WTC11 (cell line): ENCODE data around the gene MGARP. TPM values are rescaled to one million over a fixed set of nuclear protein-coding genes. Genes with fewer than 3 reads are reported as not detected.
"Not testable (repeated sequence)": the region's sequence is repeated elsewhere in the genome, so short reads cannot be mapped to it uniquely, and the experiment has no call there.

Experiments used
- ATAC-seq: fragments of 200-7000 bp; cut with Tn5 transposase; 2 replicates; pipeline ENCODE4 v1.10.0; 2021; ENCODE audit warnings: mild to moderate bottlenecking, moderate library complexity
- CTCF ChIA-PET: fragments of 300-600 bp; sonication (Branson Sonifier 250); formaldehyde crosslinking; loops from one replicate; lab custom pipeline; 2021; ENCODE audit warnings: antibody characterized with exemption; lab: Charles Lee
- POLR2A ChIA-PET: fragments of 350-600 bp; sonication (Branson Sonifier 250); formaldehyde crosslinking; loops from one replicate; lab custom pipeline; 2021; ENCODE audit warnings: antibody characterized with exemption; lab: Charles Lee
- DNase-seq: peaks from one replicate; pipeline ENCODE4 v3.0.0; 2021; ENCODE audit warnings: low spot score
- H3K27ac Mint-ChIP-seq: 2 replicates; pipeline ENCODE4 v1.8.0; 2021; ENCODE audit warnings: mixed read lengths
- H3K27me3 Mint-ChIP-seq: 2 replicates; pipeline ENCODE4 v1.8.0; 2021; ENCODE audit warnings: low read depth, mild to moderate bottlenecking, moderate library complexity, mixed read lengths
- H3K36me3 Mint-ChIP-seq: 2 replicates; pipeline ENCODE4 v1.8.0; 2021; ENCODE audit warnings: mixed read lengths
- H3K4me1 Mint-ChIP-seq: 2 replicates; pipeline ENCODE4 v1.8.0; 2022; ENCODE audit warnings: mixed read lengths
- H3K4me3 Mint-ChIP-seq: 2 replicates; pipeline ENCODE4 v1.8.0; 2021; ENCODE audit warnings: mild to moderate bottlenecking, moderate library complexity, mixed read lengths
- H3K9me3 Mint-ChIP-seq: 2 replicates; pipeline ENCODE4 v1.8.0; 2021; ENCODE audit warnings: mixed read lengths
- ARID4B ChIP-seq: sonication (generic); formaldehyde crosslinking; IDR thresholded peaks from 2 replicates; pipeline ENCODE4 v1.8.0; 2023; ENCODE audit warnings: missing genetic modification reagents, mild to moderate bottlenecking, borderline replicate concordance
- E2F5 ChIP-seq: sonication (generic); formaldehyde crosslinking; IDR thresholded peaks from 2 replicates; pipeline ENCODE4 v1.8.1; 2022; ENCODE audit warnings: mild to moderate bottlenecking, moderate library complexity, missing genetic modification reagents
- EMX1 ChIP-seq: fragments of 250-450 bp; sonication (Bioruptor Pico); IDR thresholded peaks from 2 replicates; pipeline ENCODE4 v1.8.0; 2021; ENCODE audit warnings: mild to moderate bottlenecking
- ERG ChIP-seq: fragments of 250-450 bp; sonication (Bioruptor Pico); IDR thresholded peaks from 2 replicates; pipeline ENCODE4 v1.8.0; 2021; ENCODE audit warnings: mild to moderate bottlenecking
- ESRRA ChIP-seq: sonication (generic); formaldehyde crosslinking; IDR thresholded peaks from 2 replicates; pipeline ENCODE4 v1.8.1; 2022; ENCODE audit warnings: mild to moderate bottlenecking, missing genetic modification reagents, borderline replicate concordance
- HMGA2 ChIP-seq: fragments of 250-450 bp; sonication (Bioruptor Pico); IDR thresholded peaks from 2 replicates; pipeline ENCODE4 v1.4.0; 2021; ENCODE audit warnings: mild to moderate bottlenecking, moderate library complexity
- HMGXB4 ChIP-seq: sonication (generic); formaldehyde crosslinking; IDR thresholded peaks from 2 replicates; pipeline ENCODE4 v1.8.1; 2023; ENCODE audit warnings: mild to moderate bottlenecking, moderate library complexity, missing genetic modification reagents
- NR2C2 ChIP-seq: sonication (generic); formaldehyde crosslinking; IDR thresholded peaks from 2 replicates; pipeline ENCODE4 v1.8.0; 2022; ENCODE audit warnings: mild to moderate bottlenecking, missing genetic modification reagents
- STAT6 ChIP-seq: sonication (generic); formaldehyde crosslinking; conservative IDR thresholded peaks from 2 replicates; pipeline ENCODE4 v1.8.1; 2023; ENCODE audit warnings: mild to moderate bottlenecking, low read depth, missing genetic modification reagents, moderate library complexity
- ZNF121 ChIP-seq: sonication (generic); formaldehyde crosslinking; IDR thresholded peaks from 2 replicates; pipeline ENCODE4 v1.8.0; 2023; ENCODE audit warnings: missing genetic modification reagents
- ZNF281 ChIP-seq: sonication (generic); formaldehyde crosslinking; IDR thresholded peaks from 2 replicates; pipeline ENCODE4 v1.8.0; 2023; ENCODE audit warnings: mild to moderate bottlenecking, missing genetic modification reagents
- ZNF396 ChIP-seq: fragments of 250-450 bp; sonication (Bioruptor Pico); IDR thresholded peaks from 2 replicates; pipeline ENCODE4 v1.8.0; 2021; ENCODE audit warnings: mild to moderate bottlenecking, moderate library complexity, borderline replicate concordance
- total RNA-seq: library from RNA; stranded (reverse); gene quantifications from 3 replicates; pipeline ENCODE4 v1.2.3, GENCODE V29; 2021

MGARP gene
- total RNA-seq, 1 experiment from 2014 or later, result 4.6 TPM

- Mint-ChIP-seq H3K4me1 (peaks cover 38% of the 10 kb centered on the region), H3K36me3 (peaks cover 19% of the 10 kb centered on the region), H3K9me3 (peaks cover 15% of the 10 kb centered on the region), H3K27ac (peak overlapping the region; percentile 50; the same call in 1 of the 2 replicates)
- CTCF ChIA-PET, result interaction anchor here (0.8 kb wide), 1 partner anchor 9 kb away, joined by 3 read pairs; no protein-coding TSS in a partner anchor
- TF ChIP-seq ZNF121 (CRISPR knock-in tag), result peak; percentile 78
- DNase-seq, ATAC-seq, H3K27me3 Mint-ChIP-seq, H3K4me3 Mint-ChIP-seq: not testable (repeated sequence)
- POLR2A ChIA-PET, result interaction anchor here (1.2 kb wide), 1 partner anchor 21 kb away, joined by 3 read pairs; the partner anchor contains the start of gene NAA15
These were observed 42.5 kb upstream of the MGARP start for GRCh38 chr4:139322541-139322940.

- DNase-seq, H3K4me3 Mint-ChIP-seq, ATAC-seq, H3K27me3 Mint-ChIP-seq, CTCF ChIA-PET: not testable (repeated sequence)
- peaks cover 42% of the 10 kb centered on the region for H3K4me1 Mint-ChIP-seq
- H3K36me3 Mint-ChIP-seq, result peaks cover 16% of the 10 kb centered on the region
- POLR2A ChIA-PET, result interaction anchor here (1.2 kb wide), 1 partner anchor 21 kb away, joined by 3 read pairs; the partner anchor contains the start of gene NAA15
- H3K27ac Mint-ChIP-seq, result peak overlapping the region; percentile 37; the same call in 1 of the 2 replicates
- H3K9me3 Mint-ChIP-seq, result peaks cover 15% of the 10 kb centered on the region
These were observed 42.0 kb upstream of the MGARP start for GRCh38 chr4:139322070-139322469.

GRCh38 chr4:139319571-139319970, 39.5 kb upstream of the MGARP start:
- H3K9me3 Mint-ChIP-seq, result peaks cover 15% of the 10 kb centered on the region
- no peak for TF ChIP-seq STAT6 (CRISPR knock-in tag)
- ATAC-seq (no peak), DNase-seq (no peak)
- ChIA-PET POLR2A (no interaction called here), CTCF (no interaction called here)
- peaks cover 16% of the 10 kb centered on the region for H3K36me3 Mint-ChIP-seq
- no peaks in the 10 kb centered on the region for H3K27me3 Mint-ChIP-seq
- H3K27ac Mint-ChIP-seq, result peak overlapping the region; percentile 58
- no peak overlapping the region for H3K4me3 Mint-ChIP-seq
- H3K4me1 Mint-ChIP-seq, result peaks cover 49% of the 10 kb centered on the region

GRCh38 chr4:139317635-139318034, 37.6 kb upstream of the MGARP start:
- Mint-ChIP-seq H3K27ac (peak overlapping the region; percentile 86; the same call in 1 of the 2 replicates), H3K4me3 (no peak overlapping the region), H3K9me3 (peaks cover 15% of the 10 kb centered on the region), H3K36me3 (peaks cover 16% of the 10 kb centered on the region), H3K27me3 (no peaks in the 10 kb centered on the region), H3K4me1 (peaks cover 54% of the 10 kb centered on the region)
- CTCF ChIA-PET, result no interaction called here
- ATAC-seq, result no peak
- POLR2A ChIA-PET, result no interaction called here
- no peak for DNase-seq
- TF ChIP-seq ARID4B, result no peak
- no peak for TF ChIP-seq NR2C2 (CRISPR knock-in tag)
- no peak for TF ChIP-seq HMGA2
- TF ChIP-seq ZNF281 (CRISPR knock-in tag), result no peak
- TF ChIP-seq ZNF396 (CRISPR knock-in tag), result no peak
- TF ChIP-seq EMX1, result no peak
- TF ChIP-seq ERG (CRISPR knock-in tag), result no peak
- no peak for TF ChIP-seq E2F5 (CRISPR knock-in tag)
- no peak for TF ChIP-seq HMGXB4 (CRISPR knock-in tag)
- no peak for TF ChIP-seq ESRRA (CRISPR knock-in tag)
